Stimulated activated CD4-positive, alpha-beta T cell treated with anti-CD3 and anti-CD28 coated beads, Interleukin-1b, Interleukin-23, amount 100 ng/mL, for 4 hours (primary cell): Measurements from ENCODE around the gene SLC25A17.
"Not testable (repeated sequence)": the region's sequence is repeated elsewhere in the genome, so short reads cannot be mapped to it uniquely, and the experiment has no call there.

Experiments used
- DNase-seq, 2 donors: peaks; one replicate each; pipeline ENCODE4 v3.0.0-alpha.2; 2020; ENCODE audit warnings: low read depth in 2 of 2

The SLC25A17 gene

DNA sequence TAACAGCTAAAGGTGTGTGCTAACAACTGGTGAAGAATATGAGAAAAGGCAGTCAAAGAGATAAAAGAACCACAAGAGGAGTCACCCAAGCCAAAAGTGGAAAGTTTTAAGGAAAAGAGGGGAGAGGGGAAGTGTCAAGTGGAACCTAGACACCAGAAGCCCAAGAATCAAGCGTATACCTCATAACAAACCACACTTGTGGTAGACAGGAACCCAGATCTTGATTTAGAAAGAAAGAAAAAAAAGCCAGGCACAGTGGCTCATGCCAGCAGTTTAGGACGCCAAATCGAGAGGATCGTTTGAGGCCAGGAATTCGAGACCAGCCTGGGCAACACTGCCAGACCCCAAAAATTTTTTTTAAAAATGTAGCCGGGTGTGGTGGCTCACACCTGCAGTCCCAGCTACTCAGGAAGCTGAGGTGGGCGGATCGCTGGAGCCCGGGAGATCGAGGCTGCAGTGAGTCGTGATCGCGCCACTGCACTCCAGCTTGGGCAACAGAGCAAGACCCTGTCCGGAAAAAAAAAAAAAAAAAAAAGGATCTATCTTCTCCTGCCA is 877 bp downstream of the SLC25A17 start:
- no peak for DNase-seq

GRCh38 chr22:40817737-40818136 is 1.4 kb downstream of the SLC25A17 start:
- no peak for DNase-seq

- no peak for DNase-seq
Observed at GRCh38 chr22:40813912-40814315, 5.2 kb downstream of the SLC25A17 start.

DNA sequence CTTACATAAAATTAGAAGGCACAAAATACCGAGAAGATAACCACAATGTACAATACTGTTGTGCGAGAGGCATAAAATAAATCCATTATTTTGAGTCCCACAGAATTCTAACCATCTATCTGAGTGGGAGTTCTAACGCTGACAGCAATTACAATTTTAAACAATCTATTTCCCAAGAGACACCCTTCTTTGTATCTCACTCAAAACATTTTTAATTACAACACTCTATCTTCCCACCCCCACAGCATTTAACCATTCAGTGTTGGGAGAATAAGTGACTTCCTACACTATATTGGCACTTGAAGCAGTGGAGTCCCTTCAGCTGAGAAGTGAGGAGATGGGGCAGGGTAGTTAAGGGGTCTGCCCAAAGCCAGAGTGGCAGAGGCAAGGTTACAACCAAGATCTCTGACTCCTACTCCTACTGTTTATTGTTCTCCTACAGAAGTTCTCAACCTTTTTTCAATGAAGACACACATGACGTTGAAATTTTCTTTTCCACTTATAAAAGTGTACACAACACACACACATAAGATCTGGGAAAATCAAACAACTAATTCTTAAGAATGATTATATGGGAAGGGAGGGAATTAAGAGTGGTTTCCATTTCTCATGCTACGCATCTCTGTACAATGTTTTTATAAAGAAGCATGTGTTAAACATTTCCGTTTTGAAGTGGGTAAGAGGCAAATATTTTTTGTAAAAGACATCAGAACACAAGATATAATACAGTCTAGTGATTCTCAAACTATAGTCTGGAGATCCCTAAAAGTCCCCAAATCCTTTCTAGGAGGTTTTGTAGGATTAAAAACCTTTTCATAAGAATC is 10.9 kb downstream of the SLC25A17 start:
- no peak for DNase-seq

GRCh38 chr22:40806711-40807110 is 12.4 kb downstream of the SLC25A17 start:
- no peak for DNase-seq

GRCh38 chr22:40805699-40806203 is 13.4 kb downstream of the SLC25A17 start:
- DNase-seq, result no peak

DNA sequence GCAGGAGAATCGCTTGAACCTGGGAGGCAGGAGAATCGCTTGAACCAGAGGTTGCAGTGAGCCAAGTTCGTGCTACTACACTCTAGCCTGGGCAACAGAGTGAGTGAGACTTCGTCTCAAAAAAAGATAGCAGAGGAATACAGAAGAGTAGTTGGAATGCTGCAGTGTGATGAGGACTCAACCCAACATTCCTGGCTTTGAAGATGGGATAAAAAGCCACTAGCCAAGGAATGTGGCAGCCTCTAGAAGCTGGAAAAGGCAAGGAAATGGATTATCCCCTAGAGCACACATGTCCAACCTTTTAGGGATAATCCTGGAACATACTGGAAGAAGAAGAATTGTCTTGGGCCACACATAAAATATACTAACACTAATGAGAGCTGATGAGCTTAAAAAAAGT is 13.9 kb downstream of the SLC25A17 start:
- no peak for DNase-seq

- DNase-seq, result no peak
Observed at GRCh38 chr22:40803321-40803720, 15.8 kb downstream of the SLC25A17 start.

DNA sequence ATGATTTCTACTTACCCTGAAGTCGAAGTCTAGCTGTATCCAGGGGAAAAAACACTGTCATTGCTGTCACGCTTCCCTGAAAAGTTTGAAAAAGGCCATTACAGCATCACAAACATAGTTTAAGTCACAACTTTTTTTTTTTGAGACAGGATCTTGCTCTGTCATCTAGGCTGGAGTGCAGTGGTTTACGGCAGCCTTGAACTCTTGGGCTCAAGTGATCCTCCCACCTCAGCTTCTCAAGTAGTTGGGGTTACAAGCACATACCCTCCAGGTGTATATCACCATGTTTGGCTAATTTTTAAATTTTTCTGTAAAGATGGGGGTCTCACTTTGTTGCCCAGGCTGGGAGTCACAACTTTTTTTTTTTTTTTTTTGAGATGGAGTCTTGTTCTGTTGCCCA is 20.1 kb downstream of the SLC25A17 start:
- no peak for DNase-seq

GRCh38 chr22:40797427-40797826 is 21.7 kb downstream of the SLC25A17 start:
- DNase-seq, result no peak

- no peak for DNase-seq
Observed at GRCh38 chr22:40792451-40792850, 26.7 kb downstream of the SLC25A17 start.

GRCh38 chr22:40791241-40791640 is 27.9 kb downstream of the SLC25A17 start:
- no peak for DNase-seq

DNA sequence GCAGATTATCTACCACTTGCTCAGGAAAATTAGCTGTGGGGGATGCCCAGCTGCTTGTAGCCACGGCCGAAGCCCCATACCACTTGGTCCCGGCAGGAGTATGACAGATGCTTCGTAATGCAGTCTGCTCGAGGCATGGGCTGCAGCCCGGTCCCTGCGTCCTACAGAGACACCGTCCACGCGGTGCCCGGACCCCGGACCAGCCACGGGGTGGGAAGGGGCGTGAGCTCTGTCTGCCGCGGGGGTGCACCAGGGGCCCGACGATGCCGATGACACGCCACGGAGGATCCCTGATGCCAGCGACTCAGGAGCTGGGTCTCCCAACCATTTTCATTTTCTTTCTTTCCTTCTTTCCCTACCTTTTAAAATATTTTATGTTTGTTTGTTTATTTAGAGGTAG is 30.0 kb downstream of the SLC25A17 start:
- no peak for DNase-seq

DNA sequence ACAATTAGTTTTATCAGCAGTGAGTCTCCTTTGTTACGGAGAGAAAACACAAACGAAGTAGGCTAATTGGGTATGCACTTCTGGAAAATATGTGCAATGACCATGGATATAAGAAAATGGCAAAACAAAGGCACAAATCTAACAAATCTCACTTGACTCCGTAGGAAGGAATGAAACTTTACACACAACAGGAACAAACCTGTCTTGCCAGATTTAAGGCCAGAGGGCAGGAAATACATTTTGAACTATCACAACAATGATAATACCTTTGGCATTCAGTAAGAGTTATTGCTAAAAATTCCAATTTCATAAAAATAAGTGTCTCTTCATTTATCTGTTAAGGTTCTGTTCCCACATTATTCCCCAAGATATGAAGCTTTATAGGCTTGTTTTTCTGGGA is 36.6 kb downstream of the SLC25A17 start:
- no peak for DNase-seq

DNA sequence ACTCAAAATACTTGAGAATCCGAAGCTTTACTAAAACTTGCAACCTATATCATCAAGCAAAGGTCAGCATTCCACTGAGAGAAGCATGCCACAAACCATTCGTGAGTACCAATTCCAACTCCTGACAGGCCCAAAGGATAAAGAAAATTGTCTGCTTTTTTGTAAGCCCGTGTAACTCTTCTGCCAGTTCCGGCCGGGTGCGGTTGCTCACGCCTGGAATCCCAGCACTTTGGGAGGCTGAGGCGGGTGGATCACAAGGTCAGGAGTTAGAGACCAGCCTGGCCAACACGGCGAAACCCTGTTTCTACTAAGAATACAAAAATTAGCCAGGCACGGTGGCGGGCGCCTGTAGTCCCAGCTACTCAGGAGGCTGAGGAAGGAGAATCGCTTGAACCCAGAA is 37.4 kb downstream of the SLC25A17 start:
- not testable (repeated sequence) for DNase-seq

GRCh38 chr22:40769761-40770160 is 49.4 kb downstream of the SLC25A17 start:
- no peak for DNase-seq

- DNase-seq, result no peak
Observed at GRCh38 chr22:40768206-40768605, 50.9 kb downstream of the SLC25A17 start.

GRCh38 chr22:40766956-40767355 is 52.2 kb downstream of the SLC25A17 start:
- DNase-seq, result no peak

- DNase-seq, result no peak
Observed at GRCh38 chr22:40764763-40765441, 54.2 kb downstream of the SLC25A17 start.

DNA sequence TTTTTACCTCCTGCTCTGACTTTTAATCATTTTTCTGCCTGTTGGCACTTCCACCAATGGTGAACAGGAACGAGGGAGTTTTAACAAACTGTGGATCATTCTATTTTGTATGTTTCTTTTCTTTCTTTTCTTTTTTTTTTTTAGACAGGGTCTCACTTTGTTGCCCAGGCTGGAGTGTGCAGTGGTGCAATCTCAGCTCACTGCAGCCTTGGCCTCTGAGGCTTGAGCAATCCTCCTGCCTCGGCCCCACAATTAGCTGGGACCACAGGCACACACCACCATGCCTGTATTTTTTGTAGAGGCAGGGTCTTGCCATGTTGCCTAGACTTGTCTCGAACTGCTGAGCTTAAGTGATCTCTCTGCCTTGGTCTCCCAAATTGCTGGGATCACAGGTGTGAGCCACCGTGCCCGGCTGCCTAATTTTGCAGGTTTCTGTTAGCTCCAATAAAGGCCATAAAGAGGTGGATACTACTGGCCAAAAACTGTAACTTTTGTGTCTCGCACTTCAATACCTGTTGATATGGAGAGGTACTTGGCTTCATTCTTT is 59.8 kb downstream of the SLC25A17 start:
- no peak for DNase-seq

DNA sequence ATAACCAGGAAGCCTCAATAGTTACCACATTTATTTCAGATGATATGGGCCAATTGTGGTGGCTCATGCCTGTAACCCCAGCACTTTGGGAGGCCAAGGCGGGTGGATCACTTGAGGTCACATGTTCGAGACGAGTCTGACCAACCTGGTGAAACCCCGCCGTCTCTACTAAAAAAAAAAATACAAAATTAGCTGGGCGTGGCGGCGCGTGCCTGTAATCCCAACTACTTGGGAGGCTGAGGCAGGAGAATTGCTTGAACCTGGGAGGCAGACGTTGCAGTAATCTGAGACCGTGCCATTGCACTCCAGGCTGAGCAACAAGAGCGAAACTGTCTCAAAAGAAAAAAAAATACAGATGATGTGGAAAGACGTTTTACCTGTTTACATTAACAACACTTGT is 60.3 kb downstream of the SLC25A17 start:
- DNase-seq, result not testable (repeated sequence)

DNA sequence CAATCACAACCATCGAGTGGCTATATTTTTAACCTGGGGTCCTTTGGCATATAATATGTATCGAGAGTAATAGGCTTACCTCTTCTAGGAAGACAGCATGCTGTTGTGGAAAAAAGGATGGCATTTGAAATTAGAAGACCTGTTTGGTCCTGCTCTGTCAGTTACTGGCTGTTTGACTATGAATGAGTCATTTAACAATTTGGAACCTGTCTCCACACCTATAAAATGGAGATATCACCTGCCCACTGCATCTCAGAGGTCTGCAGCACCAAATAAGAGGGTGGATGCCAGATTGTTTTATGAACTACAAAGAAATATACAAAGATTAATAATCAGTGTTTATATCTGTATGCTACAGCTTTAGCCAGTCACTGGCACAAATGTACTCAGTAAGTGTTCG is 60.8 kb downstream of the SLC25A17 start:
- no peak for DNase-seq

GRCh38 chr22:40757071-40757470 is 62.1 kb downstream of the SLC25A17 start:
- no peak for DNase-seq
